Nephron (organoid): ENCODE data around the gene ZNF724.
"Not testable (repeated sequence)": the region's sequence is repeated elsewhere in the genome, so short reads cannot be mapped to it uniquely, and the experiment has no call there.

Source experiments
- H3K27ac Mint-ChIP-seq, 3 experiments: 2 replicates each; pipeline ENCODE4 v1.8.0; 2020; ENCODE audit warnings: mixed read lengths in 3 of 3, mild to moderate bottlenecking in 2 of 3, moderate library complexity in 1 of 3
- H3K27me3 Mint-ChIP-seq: 2 replicates; pipeline ENCODE4 v1.8.0; 2021; ENCODE audit warnings: low read depth, mild to moderate bottlenecking, moderate library complexity, mixed read lengths
- H3K36me3 Mint-ChIP-seq: 2 replicates; pipeline ENCODE4 v1.8.0; 2020; ENCODE audit warnings: low read depth, mixed read lengths
- H3K4me1 Mint-ChIP-seq: 2 replicates; pipeline ENCODE4 v1.8.0; 2020; ENCODE audit warnings: mixed read lengths
- H3K4me3 Mint-ChIP-seq, 3 experiments: 2 replicates each; pipeline ENCODE4 v1.8.0; 2020; ENCODE audit warnings: mild to moderate bottlenecking in 3 of 3, mixed read lengths in 3 of 3, moderate library complexity in 2 of 3
- H3K9me3 Mint-ChIP-seq: 2 replicates; pipeline ENCODE4 v1.8.0; 2020; ENCODE audit warnings: mixed read lengths
- TF ChIP-seq, protein P1 (sequence below), 3 experiments: fragments of 200-600 bp; sonication (generic); IDR thresholded peaks; one replicate each; pipeline ENCODE4 v1.5.0; 2021; ENCODE audit warnings: antibody characterized with exemption in 3 of 3; ENCODE audit not compliant: unreplicated experiment in 3 of 3

Gene ZNF724

DNA sequence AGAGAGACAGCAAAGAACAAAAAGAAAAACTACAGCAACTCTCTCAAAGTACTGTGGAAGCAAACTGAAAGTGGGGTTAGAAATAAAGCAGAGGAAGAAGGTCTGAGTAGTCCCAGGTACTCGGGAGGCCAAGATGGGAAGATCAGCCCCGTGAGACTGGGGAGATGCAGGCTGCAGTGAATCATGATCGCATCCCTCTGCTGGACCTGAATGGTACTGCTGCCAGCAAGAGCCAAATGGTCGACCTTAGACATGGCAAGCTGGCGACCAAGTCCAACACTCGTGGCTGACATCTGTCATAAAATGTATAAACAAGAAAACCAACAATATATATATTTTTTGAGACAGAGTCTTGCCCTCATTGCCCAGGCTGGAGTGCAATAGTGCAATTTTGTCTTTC is 33.7 kb upstream of the ZNF724 start:
- Mint-ChIP-seq H3K4me3 (no peak overlapping the region), H3K27ac (no peak overlapping the region)
- TF ChIP-seq, protein P1, sequence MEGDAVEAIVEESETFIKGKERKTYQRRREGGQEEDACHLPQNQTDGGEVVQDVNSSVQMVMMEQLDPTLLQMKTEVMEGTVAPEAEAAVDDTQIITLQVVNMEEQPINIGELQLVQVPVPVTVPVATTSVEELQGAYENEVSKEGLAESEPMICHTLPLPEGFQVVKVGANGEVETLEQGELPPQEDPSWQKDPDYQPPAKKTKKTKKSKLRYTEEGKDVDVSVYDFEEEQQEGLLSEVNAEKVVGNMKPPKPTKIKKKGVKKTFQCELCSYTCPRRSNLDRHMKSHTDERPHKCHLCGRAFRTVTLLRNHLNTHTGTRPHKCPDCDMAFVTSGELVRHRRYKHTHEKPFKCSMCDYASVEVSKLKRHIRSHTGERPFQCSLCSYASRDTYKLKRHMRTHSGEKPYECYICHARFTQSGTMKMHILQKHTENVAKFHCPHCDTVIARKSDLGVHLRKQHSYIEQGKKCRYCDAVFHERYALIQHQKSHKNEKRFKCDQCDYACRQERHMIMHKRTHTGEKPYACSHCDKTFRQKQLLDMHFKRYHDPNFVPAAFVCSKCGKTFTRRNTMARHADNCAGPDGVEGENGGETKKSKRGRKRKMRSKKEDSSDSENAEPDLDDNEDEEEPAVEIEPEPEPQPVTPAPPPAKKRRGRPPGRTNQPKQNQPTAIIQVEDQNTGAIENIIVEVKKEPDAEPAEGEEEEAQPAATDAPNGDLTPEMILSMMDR (IDR thresholded peaks at IDR 0.05; ENCODE audit: unreplicated experiment in 3 of 3), result peak; percentile 47 to 56 (median 49)

GRCh38 chr19:23281663-23282276 is 31.6 kb upstream of the ZNF724 start:
- peaks cover 32% of the 10 kb centered on the region for H3K9me3 Mint-ChIP-seq
- TF ChIP-seq, protein P1 (IDR thresholded peaks at IDR 0.05; ENCODE audit: unreplicated experiment in 3 of 3), result no peak
- H3K4me3 Mint-ChIP-seq, result no peak overlapping the region
- no peak overlapping the region for H3K27ac Mint-ChIP-seq
- H3K36me3 Mint-ChIP-seq, result no peaks in the 10 kb centered on the region
- H3K4me1 Mint-ChIP-seq, result no peaks in the 10 kb centered on the region
- no peaks in the 10 kb centered on the region for H3K27me3 Mint-ChIP-seq

More for the DNA sequence above, 33.7 kb upstream of the ZNF724 start:
- H3K4me1 Mint-ChIP-seq, result no peaks in the 10 kb centered on the region
- no peaks in the 10 kb centered on the region for H3K36me3 Mint-ChIP-seq
- H3K27me3 Mint-ChIP-seq, result no peaks in the 10 kb centered on the region
- peaks cover 45% of the 10 kb centered on the region for H3K9me3 Mint-ChIP-seq

DNA sequence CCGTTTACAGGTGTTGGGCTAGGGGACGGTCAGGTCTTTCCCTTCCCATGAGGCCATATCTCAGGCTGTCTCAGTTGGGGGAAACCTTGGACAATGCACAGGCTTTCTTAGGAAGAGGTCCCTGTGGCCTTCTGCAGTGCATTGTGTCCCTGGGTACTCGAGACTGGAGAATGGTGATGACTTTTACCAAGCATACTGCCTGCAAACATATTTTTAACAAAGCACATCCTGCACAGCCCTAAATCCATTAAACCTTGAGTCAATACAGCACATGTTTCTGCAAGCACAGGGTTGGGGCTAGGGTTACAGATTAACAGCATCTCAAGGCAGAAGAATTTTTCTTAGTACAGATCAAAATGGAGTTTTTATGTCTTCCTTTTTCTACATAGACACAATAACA is 27.9 kb upstream of the ZNF724 start:
- peak overlapping the region; percentile 78 to 84 (median 83) for H3K27ac Mint-ChIP-seq
- H3K4me3 Mint-ChIP-seq, H3K27me3 Mint-ChIP-seq, H3K4me1 Mint-ChIP-seq, H3K36me3 Mint-ChIP-seq: not testable (repeated sequence)
- peaks cover 10% of the 10 kb centered on the region for H3K9me3 Mint-ChIP-seq

GRCh38 chr19:23273590-23274412 is 23.6 kb upstream of the ZNF724 start:
- Mint-ChIP-seq H3K27me3 (no peaks in the 10 kb centered on the region), H3K9me3 (no peaks in the 10 kb centered on the region), H3K36me3 (peaks cover 33% of the 10 kb centered on the region), H3K27ac (peak overlapping the region; percentile 92 to 99 (median 99)), H3K4me1 (peaks cover 20% of the 10 kb centered on the region), H3K4me3 (peak overlapping the region; percentile 99 to 100 (median 100))
- TF ChIP-seq, protein P1 (IDR thresholded peaks at IDR 0.05; ENCODE audit: unreplicated experiment in 3 of 3), result no peak

DNA sequence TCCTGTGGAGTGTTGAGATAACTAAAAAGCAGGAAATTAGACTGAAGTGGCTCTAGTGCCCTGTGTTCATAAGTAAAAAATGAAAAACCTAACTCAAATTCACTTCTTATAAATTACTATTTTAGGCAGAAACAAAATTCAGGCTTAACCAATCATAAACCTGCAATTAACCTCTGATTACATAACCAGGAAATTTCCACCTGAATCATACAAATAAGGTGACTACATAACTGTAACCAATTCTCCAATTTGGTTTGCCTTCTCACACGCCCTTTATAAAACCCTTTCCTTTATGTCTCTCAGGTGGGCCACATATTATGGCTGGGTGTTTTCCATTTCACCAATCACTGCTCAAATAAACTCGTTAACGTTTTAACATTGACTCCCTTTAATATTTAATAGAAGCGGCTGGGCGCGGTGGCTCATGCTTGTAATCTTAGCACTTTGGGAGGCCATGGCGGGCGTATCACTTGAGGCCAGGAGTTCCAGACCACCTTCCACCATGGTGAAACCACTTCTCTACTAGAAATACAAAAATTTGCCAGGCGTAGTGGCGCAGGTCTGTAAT is 22.9 kb upstream of the ZNF724 start:
- Mint-ChIP-seq H3K27ac (peak overlapping the region; percentile 92 to 99 (median 97)), H3K4me3 (peak overlapping the region; percentile 99 to 100 (median 100)), H3K4me1 (peaks cover 20% of the 10 kb centered on the region), H3K27me3 (no peaks in the 10 kb centered on the region), H3K9me3 (no peaks in the 10 kb centered on the region), H3K36me3 (peaks cover 36% of the 10 kb centered on the region)
- TF ChIP-seq, protein P1 (IDR thresholded peaks at IDR 0.05; ENCODE audit: unreplicated experiment in 3 of 3), result no peak

DNA sequence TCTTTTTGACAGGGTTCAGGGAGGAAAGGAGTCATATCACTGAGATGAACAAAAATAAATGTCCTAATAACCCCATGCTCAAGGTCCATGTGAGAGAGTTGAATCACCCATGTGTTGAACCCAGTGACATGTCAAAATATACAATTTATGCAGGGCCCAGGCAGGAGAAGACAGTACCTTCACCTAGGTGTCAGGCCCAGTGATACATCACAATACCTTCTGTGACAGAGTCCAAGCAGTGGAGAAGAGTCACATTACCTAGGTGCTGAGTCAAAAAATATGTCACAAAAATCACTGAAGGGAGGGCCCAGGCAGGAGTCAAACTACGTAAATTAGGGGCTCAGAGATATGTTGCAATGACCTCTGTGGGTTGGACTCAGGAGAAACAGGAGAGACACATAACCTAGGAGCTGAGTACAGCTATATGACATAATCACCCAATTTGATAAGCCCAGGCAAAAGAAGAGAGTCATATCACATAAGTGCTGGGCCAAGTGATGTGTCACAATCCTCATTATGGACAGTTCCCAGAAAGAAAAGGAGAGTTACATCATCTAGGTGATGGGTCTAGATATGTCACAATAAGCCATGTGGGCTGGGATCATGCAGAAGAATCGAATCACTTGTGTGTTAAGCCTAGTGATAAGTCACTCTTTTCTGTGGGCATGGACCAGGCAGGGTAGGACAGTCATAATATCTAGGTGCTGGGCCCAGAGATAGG is 13.8 kb upstream of the ZNF724 start:
- TF ChIP-seq, protein P1 (IDR thresholded peaks at IDR 0.05; ENCODE audit: unreplicated experiment in 3 of 3), result no peak
- Mint-ChIP-seq H3K27me3 (no peaks in the 10 kb centered on the region), H3K27ac (no peak overlapping the region), H3K9me3 (no peaks in the 10 kb centered on the region), H3K4me1 (no peaks in the 10 kb centered on the region), H3K4me3 (no peak overlapping the region), H3K36me3 (peaks cover 71% of the 10 kb centered on the region)
